Endothelial cell (in vitro differentiated cells): ENCODE results near the gene TAT. TPM values are rescaled to one million over a fixed set of nuclear protein-coding genes. Genes with fewer than 3 reads are reported as not detected.

ENCODE experiments used
- DNase-seq: peaks from one replicate; pipeline ENCODE4 v3.0.0; 2021; ENCODE audit warnings: low spot score
- H3K27ac Mint-ChIP-seq: one replicate; pipeline ENCODE4 v1.8.0; 2021; ENCODE audit warnings: mixed read lengths, inconsistent platforms; ENCODE audit not compliant: unreplicated experiment
- H3K27me3 Mint-ChIP-seq: one replicate; pipeline ENCODE4 v1.8.0; 2021; ENCODE audit warnings: mild to moderate bottlenecking, moderate library complexity, mixed read lengths, inconsistent platforms; ENCODE audit not compliant: unreplicated experiment
- H3K36me3 Mint-ChIP-seq: one replicate; pipeline ENCODE4 v1.8.0; 2021; ENCODE audit warnings: mild to moderate bottlenecking, low read depth, mixed read lengths, inconsistent platforms; ENCODE audit not compliant: unreplicated experiment
- H3K4me1 Mint-ChIP-seq: one replicate; pipeline ENCODE4 v1.8.0; 2021; ENCODE audit warnings: mild to moderate bottlenecking, mixed read lengths, inconsistent platforms; ENCODE audit not compliant: unreplicated experiment
- H3K4me3 Mint-ChIP-seq: one replicate; pipeline ENCODE4 v1.8.0; 2021; ENCODE audit warnings: mild to moderate bottlenecking, mixed read lengths, inconsistent platforms; ENCODE audit not compliant: unreplicated experiment
- H3K9me3 Mint-ChIP-seq: one replicate; pipeline ENCODE4 v1.8.0; 2021; ENCODE audit warnings: mixed read lengths, inconsistent platforms; ENCODE audit not compliant: unreplicated experiment
- total RNA-seq: library from RNA; stranded (reverse); fragmentation: NEBNext Ultra II Directional; extraction: Animal tissue kit (Norgen Biotek cat#: 25700); gene quantifications from one replicate; pipeline ENCODE4 v1.2.1, GENCODE V29; 2021; ENCODE audit not compliant: unreplicated experiment
- TF ChIP-seq, protein P1 (sequence below): fragments of 200-600 bp; sonication (generic); IDR thresholded peaks from one replicate; pipeline ENCODE4 v1.5.0; 2021; ENCODE audit warnings: antibody characterized with exemption; ENCODE audit not compliant: unreplicated experiment

TAT gene
- total RNA-seq, 1 donor from 2014 or later: not detected

DNA sequence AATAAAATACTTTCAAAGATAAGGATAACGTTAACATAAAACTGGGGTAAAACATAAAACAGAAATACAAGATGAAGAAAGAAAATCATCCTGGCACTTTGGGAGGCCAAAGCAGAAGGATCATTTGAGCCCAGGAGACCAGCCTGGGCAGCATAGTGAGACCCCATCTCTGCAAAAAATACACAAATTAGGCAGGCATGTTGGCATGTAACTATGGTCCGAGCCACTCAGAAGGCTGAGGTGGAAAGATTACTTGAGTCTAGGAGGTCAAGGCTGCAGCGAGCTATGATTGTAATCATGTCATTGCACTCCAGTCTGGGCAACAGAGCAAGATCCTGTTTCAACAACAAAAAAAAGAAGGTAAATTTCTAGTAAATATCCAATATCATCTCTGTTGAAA, 19.6 kb downstream of the TAT start:
- Mint-ChIP-seq H3K27me3 (no peaks in the 10 kb centered on the region), H3K27ac (no peak overlapping the region), H3K9me3 (peaks cover 8% of the 10 kb centered on the region), H3K4me3 (no peak overlapping the region), H3K4me1 (no peaks in the 10 kb centered on the region), H3K36me3 (peaks cover 5% of the 10 kb centered on the region)
- no peak for DNase-seq
- TF ChIP-seq, protein P1, sequence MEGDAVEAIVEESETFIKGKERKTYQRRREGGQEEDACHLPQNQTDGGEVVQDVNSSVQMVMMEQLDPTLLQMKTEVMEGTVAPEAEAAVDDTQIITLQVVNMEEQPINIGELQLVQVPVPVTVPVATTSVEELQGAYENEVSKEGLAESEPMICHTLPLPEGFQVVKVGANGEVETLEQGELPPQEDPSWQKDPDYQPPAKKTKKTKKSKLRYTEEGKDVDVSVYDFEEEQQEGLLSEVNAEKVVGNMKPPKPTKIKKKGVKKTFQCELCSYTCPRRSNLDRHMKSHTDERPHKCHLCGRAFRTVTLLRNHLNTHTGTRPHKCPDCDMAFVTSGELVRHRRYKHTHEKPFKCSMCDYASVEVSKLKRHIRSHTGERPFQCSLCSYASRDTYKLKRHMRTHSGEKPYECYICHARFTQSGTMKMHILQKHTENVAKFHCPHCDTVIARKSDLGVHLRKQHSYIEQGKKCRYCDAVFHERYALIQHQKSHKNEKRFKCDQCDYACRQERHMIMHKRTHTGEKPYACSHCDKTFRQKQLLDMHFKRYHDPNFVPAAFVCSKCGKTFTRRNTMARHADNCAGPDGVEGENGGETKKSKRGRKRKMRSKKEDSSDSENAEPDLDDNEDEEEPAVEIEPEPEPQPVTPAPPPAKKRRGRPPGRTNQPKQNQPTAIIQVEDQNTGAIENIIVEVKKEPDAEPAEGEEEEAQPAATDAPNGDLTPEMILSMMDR: no peak

DNA sequence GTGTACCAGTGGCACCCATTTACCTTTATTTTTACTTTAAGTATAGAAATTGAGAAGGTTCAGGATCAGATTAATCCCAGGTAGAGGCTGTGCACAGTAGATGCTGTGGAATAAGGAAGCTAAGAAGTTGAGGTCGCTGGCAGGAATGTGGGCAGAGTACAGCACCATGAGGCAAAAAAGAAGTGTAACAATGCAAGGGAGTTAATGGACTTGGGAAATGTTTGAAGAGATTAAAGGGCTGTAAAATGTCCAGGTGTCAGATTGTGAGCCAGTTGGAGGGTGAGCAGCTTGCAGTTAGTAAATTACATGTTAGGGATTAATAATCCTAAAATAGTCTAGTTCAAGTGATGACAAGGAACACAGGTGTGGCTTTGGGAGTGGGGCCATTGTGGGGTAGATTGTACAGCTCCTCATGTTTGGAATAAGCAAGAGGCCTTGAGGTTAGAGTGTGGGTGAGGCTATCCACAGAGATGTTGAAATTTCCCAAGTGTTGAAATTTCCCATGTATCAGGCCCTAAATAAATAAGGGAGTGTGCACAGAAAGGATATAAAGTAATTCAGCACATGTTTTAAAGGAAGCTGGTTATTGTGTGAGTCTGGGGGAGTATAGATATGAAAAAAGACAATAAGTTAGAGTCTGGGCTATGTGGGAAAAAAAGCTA, 21.5 kb downstream of the TAT start:
- Mint-ChIP-seq H3K27ac (no peak overlapping the region), H3K9me3 (no peaks in the 10 kb centered on the region), H3K4me3 (no peak overlapping the region), H3K4me1 (no peaks in the 10 kb centered on the region), H3K36me3 (no peaks in the 10 kb centered on the region), H3K27me3 (no peaks in the 10 kb centered on the region)
- no peak for DNase-seq
- TF ChIP-seq, protein P1: no peak

DNA sequence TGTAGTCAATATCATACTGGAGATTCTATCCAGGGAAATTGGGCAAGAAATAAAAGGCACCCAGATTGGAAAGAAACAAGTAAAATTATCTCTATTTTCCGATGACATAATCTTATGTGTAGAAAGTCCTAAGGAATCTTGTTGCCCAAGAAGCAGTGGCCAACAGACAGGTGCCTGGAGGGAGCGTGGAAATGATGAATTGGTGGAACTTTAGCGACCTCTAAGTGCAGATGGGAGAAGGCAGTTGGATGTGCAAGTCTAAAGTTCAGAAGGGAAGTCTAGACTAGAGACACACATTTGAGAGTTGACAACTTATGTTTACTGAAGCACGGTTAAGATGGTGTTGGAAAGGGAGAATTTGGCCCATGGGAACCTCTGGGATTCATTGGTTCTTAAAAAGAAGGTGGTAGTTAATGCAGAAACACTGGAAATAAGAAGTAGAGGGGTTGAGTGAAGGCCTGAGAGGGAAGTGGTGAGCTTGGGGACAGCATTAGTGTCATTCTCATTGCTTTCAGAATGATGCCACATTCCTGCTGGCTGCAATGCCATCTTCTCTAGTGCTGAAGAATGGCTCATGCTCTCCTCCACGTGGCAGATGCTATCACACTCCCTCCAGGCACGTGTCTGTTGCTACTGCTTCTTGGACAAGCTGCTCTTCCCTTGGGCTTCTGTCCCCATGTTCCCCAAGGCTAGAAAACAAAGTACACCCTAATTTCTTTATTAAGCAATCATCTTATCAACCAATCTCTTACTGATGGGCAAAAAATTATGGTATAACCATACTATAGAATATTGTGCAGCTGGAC, 24.0 kb downstream of the TAT start:
- H3K27ac Mint-ChIP-seq: no peak overlapping the region
- H3K36me3 Mint-ChIP-seq: no peaks in the 10 kb centered on the region
- no peak for DNase-seq
- H3K27me3 Mint-ChIP-seq: no peaks in the 10 kb centered on the region
- no peaks in the 10 kb centered on the region for H3K9me3 Mint-ChIP-seq
- TF ChIP-seq, protein P1: no peak
- no peak overlapping the region for H3K4me3 Mint-ChIP-seq
- no peaks in the 10 kb centered on the region for H3K4me1 Mint-ChIP-seq

GRCh38 chr16:71547168-71547567, 29.7 kb downstream of the TAT start:
- DNase-seq: no peak
- no peak overlapping the region for H3K27ac Mint-ChIP-seq
- H3K4me1 Mint-ChIP-seq: no peaks in the 10 kb centered on the region
- H3K27me3 Mint-ChIP-seq: no peaks in the 10 kb centered on the region
- no peaks in the 10 kb centered on the region for H3K9me3 Mint-ChIP-seq
- H3K36me3 Mint-ChIP-seq: no peaks in the 10 kb centered on the region
- H3K4me3 Mint-ChIP-seq: no peak overlapping the region
- TF ChIP-seq, protein P1: no peak

GRCh38 chr16:71542377-71542776, 34.5 kb downstream of the TAT start:
- Mint-ChIP-seq H3K9me3 (no peaks in the 10 kb centered on the region), H3K27ac (no peak overlapping the region), H3K4me1 (no peaks in the 10 kb centered on the region), H3K4me3 (no peak overlapping the region), H3K27me3 (peaks cover 4% of the 10 kb centered on the region), H3K36me3 (no peaks in the 10 kb centered on the region)
- TF ChIP-seq, protein P1: peak; percentile 57
- DNase-seq: peak; percentile 78
